ENCODE measurements around the gene TRIM63.
A peak's percentile ranks its signal among the peaks of the same experiment; 100 is the strongest.

GRCh38 chr1:26060832-26061574 is 6.4 kb downstream of the TRIM63 start:
- peak in 1 of 2 donors; percentile 9 for TF ChIP-seq POLR2A (IDR thresholded peaks at IDR 0.05)
- no peak for TF ChIP-seq CTCF (IDR thresholded peaks at IDR 0.05)

Measured in heart left ventricle (tissue), 13 donors.